Right cardiac atrium (tissue), 5 donors: ENCODE results near the gene PLXNA2. TPM values are rescaled to one million over a fixed set of nuclear protein-coding genes. Genes with fewer than 3 reads are reported as not detected.
A peak's percentile ranks its signal among the peaks of the same experiment; 100 is the strongest.

Experiments
- ATAC-seq, 2 donors: fragments of 200-7000 bp; cut with Tn5 transposase; one replicate each; pipeline versions ENCODE4 v1.8.0 to v1.9.1; 2020; ENCODE audit warnings: moderate library complexity in 2 of 2, mild to moderate bottlenecking in 1 of 2
- DNase-seq, 3 donors: peaks; one replicate each; pipeline ENCODE4 v3.0.0-alpha.2; 2020
- H3K27ac ChIP-seq: one replicate; pipeline ENCODE4 v1.5.1; 2013; ENCODE audit warnings: mild to moderate bottlenecking, low read length, control low read depth, moderate library complexity
- H3K27me3 ChIP-seq: one replicate; pipeline ENCODE4 v1.6.1; 2013; ENCODE audit not compliant: control insufficient read depth, insufficient read depth
- H3K4me1 ChIP-seq: one replicate; pipeline ENCODE4 v1.6.1; 2013; ENCODE audit warnings: low read length; ENCODE audit not compliant: control insufficient read depth, insufficient read depth
- H3K4me3 ChIP-seq: one replicate; pipeline ENCODE4 v1.5.1; 2013; ENCODE audit warnings: low read length, control low read depth
- H3K9me3 ChIP-seq: one replicate; pipeline ENCODE4 v1.6.1; 2013; ENCODE audit warnings: low read length; ENCODE audit not compliant: control insufficient read depth
- WGBS: extraction: QIAGEN DNeasy Blood & Tissue Kit; methylation state at CpG from one replicate; pipeline ENCODE4 v1.1.7; 2013; 5-methylcytosine and 5-hydroxymethylcytosine counted together
- intact Hi-C, 4 donors: fragments of 100-400 bp; cut with DNase I; formaldehyde crosslinking; loops; one replicate each; pipeline versions ENCODE4 v1.11.0 to v1.14.0; 2022 to 2023
- polyA plus RNA-seq: library from polyadenylated mRNA; stranded (reverse); fragments of 200-250 nt; gene quantifications from one replicate; pipeline ENCODE4 v1.2.3, GENCODE V29; 2013
- total RNA-seq, 4 donors: library from RNA; stranded (reverse); fragmentation: NEBNext Ultra II Directional; extraction: Animal tissue kit (Norgen Biotek cat#: 25700); gene quantifications; one replicate each; pipeline ENCODE4 v1.2.1, GENCODE V29; 2021
- donor health status: healthy with polysubstance abuse.
- donor health status: DM: no; HTN: yes; CAD: no.
- donor health status: DM: no; HTN: no; CAD: no.
- donor health status: DM: no; HTN: yes; CAD: no; lungs with severe emphysema.
- donor health status: DM: yes; HTN: yes; CAD: no.

PLXNA2 gene
- total and polyA plus RNA-seq, 5 donors = 7.3 to 26.6 (median 16.4) TPM

- WGBS = 84% methylated on average over 3 of the region's 3 CpGs
- Histone ChIP-seq H3K9me3 (no peaks in the 10 kb centered on the region), H3K4me1 (no peaks in the 10 kb centered on the region), H3K4me3 (no peak overlapping the region), H3K27me3 (no peaks in the 10 kb centered on the region), H3K27ac (no peak overlapping the region)
- DNase-seq (no peak), ATAC-seq (peak in 1 of 2 donors; percentile 30)
- intact Hi-C loops = no loop called here
These were observed 235.7 kb downstream of the PLXNA2 start for GRCh38 chr1:208008534-208008933.

GRCh38 chr1:208007938-208008342 is 236.2 kb downstream of the PLXNA2 start:
- intact Hi-C loops = no loop called here
- ATAC-seq = peak in 1 of 2 donors; percentile 58
- H3K27me3 ChIP-seq = no peaks in the 10 kb centered on the region

GRCh38 chr1:208007319-208007937 is 236.8 kb downstream of the PLXNA2 start:
- no peaks in the 10 kb centered on the region for H3K4me1 ChIP-seq
- 63% methylated on average over 3 of the region's 3 CpGs for WGBS
- DNase-seq = no peak

More at GRCh38 chr1:208007938-208008342, 236.2 kb downstream of the PLXNA2 start:
- Histone ChIP-seq H3K9me3 (no peaks in the 10 kb centered on the region), H3K27ac (no peak overlapping the region), H3K4me1 (no peaks in the 10 kb centered on the region), H3K4me3 (no peak overlapping the region)
- 74% methylated on average over 5 of the region's 5 CpGs for WGBS
- no peak for DNase-seq

GRCh38 chr1:208006258-208006920 is 237.8 kb downstream of the PLXNA2 start:
- DNase-seq (no peak), ATAC-seq (no peak)
- intact Hi-C loops = no loop called here

More at GRCh38 chr1:208007319-208007937, 236.8 kb downstream of the PLXNA2 start:
- Histone ChIP-seq H3K27me3 (no peaks in the 10 kb centered on the region), H3K9me3 (no peaks in the 10 kb centered on the region), H3K4me3 (no peak overlapping the region), H3K27ac (no peak overlapping the region)
- intact Hi-C loops = no loop called here
- no peak for ATAC-seq

GRCh38 chr1:208004851-208005250 is 239.3 kb downstream of the PLXNA2 start:
- no peak overlapping the region for H3K4me3 ChIP-seq
- no peak overlapping the region for H3K27ac ChIP-seq
- ATAC-seq = no peak
- H3K4me1 ChIP-seq = no peaks in the 10 kb centered on the region
- no peaks in the 10 kb centered on the region for H3K9me3 ChIP-seq
- intact Hi-C loops = no loop called here
- no peaks in the 10 kb centered on the region for H3K27me3 ChIP-seq
- WGBS = 64% methylated on average over 3 of the region's 3 CpGs
- no peak for DNase-seq

More at GRCh38 chr1:208006258-208006920, 237.8 kb downstream of the PLXNA2 start:
- H3K4me1 ChIP-seq = no peaks in the 10 kb centered on the region
- H3K27me3 ChIP-seq = no peaks in the 10 kb centered on the region
- H3K9me3 ChIP-seq = no peaks in the 10 kb centered on the region
- 91% methylated on average over 2 of the region's 2 CpGs for WGBS
- H3K4me3 ChIP-seq = no peak overlapping the region
- no peak overlapping the region for H3K27ac ChIP-seq

- H3K27ac ChIP-seq = no peak overlapping the region
- ATAC-seq (no peak), DNase-seq (no peak)
- H3K27me3 ChIP-seq = no peaks in the 10 kb centered on the region
- H3K9me3 ChIP-seq = no peaks in the 10 kb centered on the region
- H3K4me1 ChIP-seq = no peaks in the 10 kb centered on the region
- intact Hi-C loops = no loop called here
- H3K4me3 ChIP-seq = no peak overlapping the region
- 91% methylated on average over 7 of the region's 7 CpGs for WGBS
These were observed 240.9 kb downstream of the PLXNA2 start for GRCh38 chr1:208003241-208003640.

GRCh38 chr1:208002672-208003071 is 241.5 kb downstream of the PLXNA2 start:
- ATAC-seq = peak in 1 of 2 donors; percentile 48
- Histone ChIP-seq H3K9me3 (no peaks in the 10 kb centered on the region), H3K27ac (no peak overlapping the region), H3K4me3 (no peak overlapping the region), H3K4me1 (no peaks in the 10 kb centered on the region), H3K27me3 (no peaks in the 10 kb centered on the region)
- WGBS = 80% methylated on average over 8 of the region's 8 CpGs
- DNase-seq = no peak
- intact Hi-C loops = no loop called here

- DNase-seq (no peak), ATAC-seq (no peak)
- Histone ChIP-seq H3K27me3 (no peaks in the 10 kb centered on the region), H3K4me1 (no peaks in the 10 kb centered on the region), H3K9me3 (no peaks in the 10 kb centered on the region), H3K27ac (no peak overlapping the region), H3K4me3 (no peak overlapping the region)
- intact Hi-C loops = no loop called here
- 95% methylated on average over 6 of the region's 6 CpGs for WGBS
These were observed 242.1 kb downstream of the PLXNA2 start for GRCh38 chr1:208002078-208002477.

- no peak overlapping the region for H3K27ac ChIP-seq
- no peaks in the 10 kb centered on the region for H3K9me3 ChIP-seq
- no peaks in the 10 kb centered on the region for H3K4me1 ChIP-seq
- no peaks in the 10 kb centered on the region for H3K27me3 ChIP-seq
- no peak overlapping the region for H3K4me3 ChIP-seq
- DNase-seq = no peak
- WGBS = 75% methylated on average over 4 of the region's 4 CpGs
- no peak for ATAC-seq
- intact Hi-C loops = no loop called here
These were observed 243.7 kb downstream of the PLXNA2 start for GRCh38 chr1:208000504-208000903.

GRCh38 chr1:207999972-208000371 is 244.2 kb downstream of the PLXNA2 start:
- intact Hi-C loops = no loop called here
- no peaks in the 10 kb centered on the region for H3K27me3 ChIP-seq

GRCh38 chr1:207999274-207999915 is 244.8 kb downstream of the PLXNA2 start:
- Histone ChIP-seq H3K27me3 (no peaks in the 10 kb centered on the region), H3K4me3 (no peak overlapping the region), H3K4me1 (no peaks in the 10 kb centered on the region), H3K27ac (no peak overlapping the region), H3K9me3 (no peaks in the 10 kb centered on the region)
- DNase-seq (no peak), ATAC-seq (no peak)
- intact Hi-C loops = no loop called here
- WGBS = 92% methylated on average over 3 of the region's 3 CpGs

More at GRCh38 chr1:207999972-208000371, 244.2 kb downstream of the PLXNA2 start:
- Histone ChIP-seq H3K27ac (no peak overlapping the region), H3K9me3 (no peaks in the 10 kb centered on the region), H3K4me3 (no peak overlapping the region), H3K4me1 (no peaks in the 10 kb centered on the region)
- ATAC-seq = no peak
- no peak for DNase-seq
